GM12801 (cell line): Measurements from ENCODE around the gene UBE2QL1.

Source experiments
- TF ChIP-seq, protein P1 (sequence below): IDR thresholded peaks from one replicate; pipeline ENCODE4 v1.5.1; 2011; ENCODE audit warnings: control low read depth; ENCODE audit not compliant: insufficient read length; ENCODE audit errors: extremely low read depth

The UBE2QL1 gene

DNA sequence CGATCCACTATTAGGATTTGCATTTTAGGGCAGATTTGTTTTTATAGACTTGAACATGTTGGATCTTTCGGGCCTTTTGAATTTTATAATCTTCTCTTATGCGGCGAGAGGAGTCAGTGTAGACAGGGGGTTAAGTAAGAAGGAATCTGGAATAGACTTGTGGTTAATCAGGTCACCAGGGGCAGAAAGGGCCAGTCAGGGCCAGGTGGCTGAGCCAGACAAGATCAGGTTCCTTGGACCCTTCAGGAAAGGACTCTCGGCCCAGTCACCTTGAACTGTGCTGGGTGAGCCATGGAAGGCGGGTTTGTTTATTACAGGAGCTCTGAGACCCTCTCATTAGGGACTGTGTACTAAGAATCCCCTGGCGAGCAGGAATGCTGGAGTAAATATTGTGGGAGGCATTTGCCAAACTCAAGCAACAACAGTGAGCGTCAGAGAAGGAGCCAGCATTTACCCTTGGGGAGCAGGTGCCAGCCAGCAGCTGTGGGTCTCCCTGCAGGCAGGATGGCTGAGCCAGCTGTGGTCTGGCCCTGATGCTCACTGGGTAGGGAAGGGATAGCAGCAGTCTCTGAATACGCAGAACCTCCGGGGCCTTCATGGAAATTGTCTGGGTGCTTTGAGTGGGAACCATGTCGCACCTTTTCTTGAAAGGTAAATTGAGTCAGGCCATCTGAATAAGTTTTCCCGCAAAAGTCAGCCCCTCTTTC, 79.2 kb downstream of the UBE2QL1 start:
- TF ChIP-seq, protein P1, sequence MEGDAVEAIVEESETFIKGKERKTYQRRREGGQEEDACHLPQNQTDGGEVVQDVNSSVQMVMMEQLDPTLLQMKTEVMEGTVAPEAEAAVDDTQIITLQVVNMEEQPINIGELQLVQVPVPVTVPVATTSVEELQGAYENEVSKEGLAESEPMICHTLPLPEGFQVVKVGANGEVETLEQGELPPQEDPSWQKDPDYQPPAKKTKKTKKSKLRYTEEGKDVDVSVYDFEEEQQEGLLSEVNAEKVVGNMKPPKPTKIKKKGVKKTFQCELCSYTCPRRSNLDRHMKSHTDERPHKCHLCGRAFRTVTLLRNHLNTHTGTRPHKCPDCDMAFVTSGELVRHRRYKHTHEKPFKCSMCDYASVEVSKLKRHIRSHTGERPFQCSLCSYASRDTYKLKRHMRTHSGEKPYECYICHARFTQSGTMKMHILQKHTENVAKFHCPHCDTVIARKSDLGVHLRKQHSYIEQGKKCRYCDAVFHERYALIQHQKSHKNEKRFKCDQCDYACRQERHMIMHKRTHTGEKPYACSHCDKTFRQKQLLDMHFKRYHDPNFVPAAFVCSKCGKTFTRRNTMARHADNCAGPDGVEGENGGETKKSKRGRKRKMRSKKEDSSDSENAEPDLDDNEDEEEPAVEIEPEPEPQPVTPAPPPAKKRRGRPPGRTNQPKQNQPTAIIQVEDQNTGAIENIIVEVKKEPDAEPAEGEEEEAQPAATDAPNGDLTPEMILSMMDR = no peak

- TF ChIP-seq, protein P1 = no peak
Observed at GRCh38 chr5:6535594-6535993, 86.9 kb downstream of the UBE2QL1 start.

DNA sequence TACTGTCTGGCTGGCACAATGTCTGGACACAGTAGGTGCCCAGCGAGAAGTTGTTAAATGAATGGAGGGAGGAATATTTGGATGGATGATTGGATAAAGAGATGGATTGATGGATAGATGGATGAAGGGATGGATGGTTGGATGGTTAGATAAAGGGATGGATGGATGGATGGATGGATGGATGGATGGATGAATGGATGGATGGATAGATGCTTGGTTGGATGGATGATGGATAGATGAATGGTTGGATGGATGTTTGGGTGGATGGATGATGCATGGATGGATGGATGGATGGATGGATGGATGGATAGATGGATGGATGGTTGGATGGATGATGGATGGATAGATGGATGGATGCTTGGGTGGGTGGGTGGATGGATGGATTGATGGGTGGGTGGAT, 90.4 kb downstream of the UBE2QL1 start:
- TF ChIP-seq, protein P1 = no peak

- TF ChIP-seq, protein P1 = no peak
Observed at GRCh38 chr5:6540111-6540827, 91.6 kb downstream of the UBE2QL1 start.

GRCh38 chr5:6541256-6542013, 92.8 kb downstream of the UBE2QL1 start:
- TF ChIP-seq, protein P1 = no peak

GRCh38 chr5:6542421-6543345, 94.0 kb downstream of the UBE2QL1 start:
- TF ChIP-seq, protein P1 = no peak
